HEK293T (cell line): ENCODE measurements around the gene DCBLD1.

Experiments used
- ARNT ChIP-seq: fragments of 450-650 bp; IDR thresholded peaks from 2 replicates; pipeline ENCODE4 v1.6.1; 2017; ENCODE audit warnings: mild to moderate bottlenecking
- BHLHE40 ChIP-seq: fragments of 450-650 bp; IDR thresholded peaks from 2 replicates; pipeline ENCODE4 v1.6.1; 2016; ENCODE audit warnings: mild to moderate bottlenecking, moderate library complexity, borderline replicate concordance
- ELF4 ChIP-seq: fragments of 450-650 bp; IDR thresholded peaks from 2 replicates; pipeline ENCODE4 v1.6.1; 2017; ENCODE audit warnings: antibody characterized with exemption
- FOXM1 ChIP-seq: fragments of 450-650 bp; IDR thresholded peaks from 2 replicates; pipeline ENCODE4 v1.6.1; 2017; ENCODE audit warnings: mild to moderate bottlenecking, borderline replicate concordance
- HDGF ChIP-seq: fragments of 450-650 bp; IDR thresholded peaks from 2 replicates; pipeline ENCODE4 v1.6.1; 2017; ENCODE audit warnings: antibody characterized with exemption, borderline replicate concordance
- NFRKB ChIP-seq: fragments of 450-650 bp; IDR thresholded peaks from 2 replicates; pipeline ENCODE4 v1.6.1; 2016; ENCODE audit warnings: mild to moderate bottlenecking, moderate library complexity
- SUZ12 ChIP-seq: fragments of 450-650 bp; IDR thresholded peaks from 2 replicates; pipeline ENCODE4 v1.6.1; 2016; ENCODE audit warnings: mild to moderate bottlenecking
- TARDBP ChIP-seq: fragments of 450-650 bp; IDR thresholded peaks from 2 replicates; pipeline ENCODE4 v1.6.1; 2016
- ZNF384 ChIP-seq: fragments of 450-650 bp; IDR thresholded peaks from 2 replicates; pipeline ENCODE4 v1.6.1; 2016

- no peak for TF ChIP-seq ZNF384
- TF ChIP-seq FOXM1 = no peak
- TF ChIP-seq SUZ12 = no peak
- TF ChIP-seq ARNT = no peak
- no peak for TF ChIP-seq TARDBP
- no peak for TF ChIP-seq ELF4
- TF ChIP-seq HDGF = no peak
- TF ChIP-seq NFRKB = no peak
- no peak for TF ChIP-seq BHLHE40
Observed at GRCh38 chr6:117478853-117479231, 3.6 kb upstream of the DCBLD1 start.
